Chondrocyte (in vitro differentiated cells): ENCODE data around the gene CCDC40. TPM values are rescaled to one million over a fixed set of nuclear protein-coding genes. Genes with fewer than 3 reads are reported as not detected.

Experiments used
- DNase-seq: peaks from one replicate; pipeline ENCODE4 v3.0.0; 2021; ENCODE audit warnings: mixed read lengths, low spot score
- H3K27ac Mint-ChIP-seq: one replicate; pipeline ENCODE4 v1.8.0; 2021; ENCODE audit warnings: mild to moderate bottlenecking, moderate library complexity, mixed read lengths; ENCODE audit not compliant: unreplicated experiment
- H3K27me3 Mint-ChIP-seq: 2 replicates; pipeline ENCODE4 v1.8.0; 2021; ENCODE audit warnings: low read depth, mixed read lengths
- H3K36me3 Mint-ChIP-seq: 2 replicates; pipeline ENCODE4 v1.8.0; 2021; ENCODE audit warnings: low read depth, mixed read lengths
- H3K4me1 Mint-ChIP-seq: 2 replicates; pipeline ENCODE4 v1.8.0; 2021; ENCODE audit warnings: low read depth, mild to moderate bottlenecking, mixed read lengths
- H3K4me3 Mint-ChIP-seq: one replicate; pipeline ENCODE4 v1.8.0; 2021; ENCODE audit warnings: mild to moderate bottlenecking, moderate library complexity, mixed read lengths; ENCODE audit not compliant: unreplicated experiment
- H3K9me3 Mint-ChIP-seq: 2 replicates; pipeline ENCODE4 v1.8.0; 2021; ENCODE audit warnings: low read depth, mixed read lengths
- CTCF ChIP-seq: fragments of 200-600 bp; sonication (generic); IDR thresholded peaks from 2 replicates; pipeline ENCODE4 v1.5.0; 2021; ENCODE audit warnings: antibody characterized with exemption, mild to moderate bottlenecking, moderate library complexity
- total RNA-seq: library from RNA; stranded (reverse); gene quantifications from 3 replicates; pipeline ENCODE4 v1.2.1, GENCODE V29; 2021

CCDC40 gene
- total RNA-seq, 1 donor from 2014 or later, result 5.8 TPM

GRCh38 chr17:80029258-80029974 lies 7.0 kb upstream of the CCDC40 start:
- no peaks in the 10 kb centered on the region for H3K9me3 Mint-ChIP-seq
- H3K4me1 Mint-ChIP-seq, result peaks cover 72% of the 10 kb centered on the region
- TF ChIP-seq CTCF, result no peak
- peak overlapping the region; percentile 8 for H3K4me3 Mint-ChIP-seq
- no peaks in the 10 kb centered on the region for H3K36me3 Mint-ChIP-seq
- DNase-seq, result no peak
- no peaks in the 10 kb centered on the region for H3K27me3 Mint-ChIP-seq
- peak overlapping the region; percentile 88 for H3K27ac Mint-ChIP-seq

GRCh38 chr17:80030730-80031410 lies 5.6 kb upstream of the CCDC40 start:
- no peaks in the 10 kb centered on the region for H3K27me3 Mint-ChIP-seq
- no peak for DNase-seq
- no peak for TF ChIP-seq CTCF
- H3K36me3 Mint-ChIP-seq, result no peaks in the 10 kb centered on the region
- H3K27ac Mint-ChIP-seq, result no peak overlapping the region
- H3K9me3 Mint-ChIP-seq, result no peaks in the 10 kb centered on the region
- H3K4me3 Mint-ChIP-seq, result no peak overlapping the region
- peaks cover 78% of the 10 kb centered on the region for H3K4me1 Mint-ChIP-seq

GRCh38 chr17:80031691-80032430 lies 4.6 kb upstream of the CCDC40 start:
- H3K36me3 Mint-ChIP-seq, result no peaks in the 10 kb centered on the region
- no peaks in the 10 kb centered on the region for H3K27me3 Mint-ChIP-seq
- TF ChIP-seq CTCF, result no peak
- no peak for DNase-seq
- no peaks in the 10 kb centered on the region for H3K9me3 Mint-ChIP-seq
- H3K27ac Mint-ChIP-seq, result no peak overlapping the region
- peaks cover 68% of the 10 kb centered on the region for H3K4me1 Mint-ChIP-seq
- no peak overlapping the region for H3K4me3 Mint-ChIP-seq

GRCh38 chr17:80032614-80033171 lies 3.7 kb upstream of the CCDC40 start:
- Mint-ChIP-seq H3K36me3 (no peaks in the 10 kb centered on the region), H3K4me1 (peaks cover 69% of the 10 kb centered on the region), H3K9me3 (no peaks in the 10 kb centered on the region), H3K27ac (no peak overlapping the region), H3K27me3 (no peaks in the 10 kb centered on the region), H3K4me3 (no peak overlapping the region)
- no peak for TF ChIP-seq CTCF
- no peak for DNase-seq

- no peak for DNase-seq
- no peak overlapping the region for H3K27ac Mint-ChIP-seq
Observed at GRCh38 chr17:80033840-80034239, 2.6 kb upstream of the CCDC40 start.

More at GRCh38 chr17:80033840-80034239, 2.6 kb upstream of the CCDC40 start:
- TF ChIP-seq CTCF, result no peak
- no peaks in the 10 kb centered on the region for H3K36me3 Mint-ChIP-seq
- H3K9me3 Mint-ChIP-seq, result no peaks in the 10 kb centered on the region
- peaks cover 60% of the 10 kb centered on the region for H3K4me1 Mint-ChIP-seq
- peak overlapping the region; percentile 97 for H3K4me3 Mint-ChIP-seq
- no peaks in the 10 kb centered on the region for H3K27me3 Mint-ChIP-seq
